Jurkat, Clone E6-1 (cell line): ENCODE data around the gene AGR2.
"Not testable (repeated sequence)": the region's sequence is repeated elsewhere in the genome, so short reads cannot be mapped to it uniquely, and the experiment has no call there.

Source experiments
- DNase-seq: peaks from one replicate; pipeline ENCODE4 v3.0.0-alpha.2; 2011; ENCODE audit warnings: low read depth, low spot score
- H3K4me3 ChIP-seq: 2 replicates; pipeline ENCODE4 v1.5.1; 2011; ENCODE audit warnings: mild to moderate bottlenecking, low read length, control low read depth, moderate library complexity

AGR2 gene

GRCh38 chr7:16780596-16780995 is 24.2 kb downstream of the AGR2 start:
- no peak for DNase-seq
- H3K4me3 ChIP-seq: no peak overlapping the region

- H3K4me3 ChIP-seq: no peak overlapping the region
- DNase-seq: no peak
Measured at GRCh38 chr7:16779051-16779450, 25.7 kb downstream of the AGR2 start.

- no peak overlapping the region for H3K4me3 ChIP-seq
- no peak for DNase-seq
Measured at GRCh38 chr7:16778476-16778875, 26.3 kb downstream of the AGR2 start.

DNA sequence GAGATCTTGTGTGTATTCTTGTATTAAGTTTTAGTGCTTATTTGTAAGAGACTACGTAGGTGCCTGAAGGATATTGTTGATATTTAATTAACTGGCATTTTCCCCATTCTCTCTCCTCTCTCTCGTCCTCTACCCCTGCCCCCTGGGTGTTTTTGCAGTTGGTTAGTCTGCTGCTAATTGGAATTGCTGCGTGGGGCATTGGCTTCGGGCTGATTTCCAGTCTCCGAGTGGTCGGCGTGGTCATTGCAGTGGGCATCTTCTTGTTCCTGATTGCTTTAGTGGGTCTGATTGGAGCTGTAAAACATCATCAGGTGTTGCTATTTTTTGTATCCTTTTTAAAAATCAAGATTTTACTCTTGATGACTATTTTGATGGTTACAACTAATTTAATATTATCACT is 28.7 kb downstream of the AGR2 start:
- DNase-seq: no peak
- no peak overlapping the region for H3K4me3 ChIP-seq

DNA sequence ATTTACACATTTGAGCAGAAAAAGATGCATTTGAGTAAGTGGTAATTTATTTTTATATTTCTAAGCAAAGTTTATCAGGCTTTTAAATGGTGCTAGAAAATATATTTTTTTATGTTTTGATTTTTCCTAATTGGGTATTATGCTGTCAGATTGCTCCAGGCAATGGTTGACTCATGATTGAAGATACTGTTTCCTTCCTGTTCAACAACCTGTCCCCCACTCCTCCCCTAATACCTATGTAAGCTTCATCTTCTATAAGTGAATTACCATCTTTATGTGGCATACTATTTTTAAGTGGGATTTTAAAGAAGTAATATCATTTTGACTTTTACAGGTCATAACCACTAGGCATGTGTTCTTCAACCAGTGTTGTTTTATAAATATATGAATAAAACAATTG is 29.8 kb downstream of the AGR2 start:
- H3K4me3 ChIP-seq: no peak overlapping the region
- DNase-seq: no peak

- no peak for DNase-seq
- H3K4me3 ChIP-seq: no peak overlapping the region
Measured at GRCh38 chr7:16774294-16774693, 30.5 kb downstream of the AGR2 start.

GRCh38 chr7:16773884-16774283 is 30.9 kb downstream of the AGR2 start:
- no peak overlapping the region for H3K4me3 ChIP-seq
- DNase-seq: no peak

GRCh38 chr7:16773326-16773725 is 31.5 kb downstream of the AGR2 start:
- H3K4me3 ChIP-seq: no peak overlapping the region
- DNase-seq: no peak

DNA sequence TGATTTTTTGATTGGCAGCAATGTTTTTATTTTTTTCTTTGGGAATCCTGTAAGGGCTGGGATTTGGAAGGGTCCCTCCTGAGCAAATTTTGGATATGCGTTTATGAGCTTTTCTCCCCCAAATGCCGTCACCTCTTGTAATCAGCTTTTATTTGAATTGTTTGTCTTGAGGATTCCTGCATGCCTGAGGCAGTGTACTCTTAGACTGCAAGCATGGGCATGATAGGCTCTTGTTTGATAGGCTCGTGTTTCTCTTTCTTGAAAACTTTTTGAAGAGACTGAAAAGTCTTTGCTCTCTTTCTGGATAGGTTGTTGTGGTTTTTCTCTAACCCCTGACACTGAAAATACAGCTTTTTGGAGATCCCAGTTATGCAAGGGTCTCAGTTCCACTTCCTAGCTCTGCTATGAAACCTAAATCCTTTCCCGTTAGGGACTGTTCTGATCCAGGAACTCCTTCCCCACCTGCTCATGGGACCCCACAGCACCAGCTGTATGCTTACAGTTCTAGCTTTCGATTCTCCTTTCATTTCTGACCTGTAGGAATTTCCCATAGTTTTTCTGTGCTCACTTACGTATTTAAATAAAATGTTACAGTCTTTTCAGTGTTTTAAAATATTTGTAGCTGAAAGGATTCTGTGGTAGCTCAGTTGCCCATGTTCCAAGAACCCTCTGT is 34.0 kb downstream of the AGR2 start:
- no peak for DNase-seq
- H3K4me3 ChIP-seq: no peak overlapping the region

GRCh38 chr7:16769994-16770393 is 34.8 kb downstream of the AGR2 start:
- H3K4me3 ChIP-seq, DNase-seq: not testable (repeated sequence)

GRCh38 chr7:16765436-16765859 is 39.4 kb downstream of the AGR2 start:
- DNase-seq: no peak
- H3K4me3 ChIP-seq: no peak overlapping the region

GRCh38 chr7:16764942-16765341 is 39.9 kb downstream of the AGR2 start:
- H3K4me3 ChIP-seq: no peak overlapping the region
- no peak for DNase-seq

- no peak overlapping the region for H3K4me3 ChIP-seq
- no peak for DNase-seq
Measured at GRCh38 chr7:16762177-16762576, 42.6 kb downstream of the AGR2 start.

GRCh38 chr7:16759840-16760239 is 45.0 kb downstream of the AGR2 start:
- H3K4me3 ChIP-seq: no peak overlapping the region
- no peak for DNase-seq

GRCh38 chr7:16758631-16759611 is 45.9 kb downstream of the AGR2 start:
- H3K4me3 ChIP-seq: no peak overlapping the region
- no peak for DNase-seq

DNA sequence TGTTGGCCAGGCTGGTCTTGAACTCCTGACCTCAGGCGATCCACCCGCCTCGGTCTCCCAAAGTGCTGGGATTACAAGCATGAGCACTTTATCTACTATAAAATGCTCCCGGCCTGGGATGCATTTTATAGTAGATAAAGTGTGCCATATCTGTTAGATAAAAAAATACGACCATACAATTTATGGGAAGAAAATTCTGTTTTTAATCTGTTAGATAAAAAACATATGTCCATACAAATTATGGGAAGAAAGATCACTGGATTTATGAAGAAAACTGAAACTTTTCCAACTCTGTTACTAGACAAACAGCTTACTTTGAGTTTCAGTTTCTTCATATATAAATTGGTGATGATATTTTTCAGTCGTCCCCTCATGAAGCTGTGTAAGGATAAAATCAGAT is 46.8 kb downstream of the AGR2 start:
- H3K4me3 ChIP-seq: no peak overlapping the region
- no peak for DNase-seq

DNA sequence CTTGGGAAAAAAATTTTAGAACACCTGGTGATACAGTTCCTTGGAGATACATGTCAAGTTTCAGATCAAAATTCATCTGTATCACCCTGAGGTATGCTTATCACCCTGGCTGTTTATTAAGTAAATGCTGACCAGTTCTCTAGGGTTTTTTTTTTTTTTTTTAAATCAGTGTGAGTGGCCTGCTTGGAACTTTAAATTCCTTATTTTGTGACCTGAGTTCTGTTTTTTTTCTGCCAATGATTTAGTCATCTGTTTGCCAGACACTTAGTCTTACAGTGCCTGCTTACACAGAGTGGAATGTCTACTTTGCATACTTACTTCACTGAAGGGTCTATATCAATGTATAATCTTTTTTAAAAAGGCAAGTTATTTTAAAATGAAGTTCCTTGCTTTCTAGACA is 49.4 kb downstream of the AGR2 start:
- no peak overlapping the region for H3K4me3 ChIP-seq
- no peak for DNase-seq

- DNase-seq: no peak
- H3K4me3 ChIP-seq: no peak overlapping the region
Measured at GRCh38 chr7:16754856-16755317, 49.9 kb downstream of the AGR2 start.

DNA sequence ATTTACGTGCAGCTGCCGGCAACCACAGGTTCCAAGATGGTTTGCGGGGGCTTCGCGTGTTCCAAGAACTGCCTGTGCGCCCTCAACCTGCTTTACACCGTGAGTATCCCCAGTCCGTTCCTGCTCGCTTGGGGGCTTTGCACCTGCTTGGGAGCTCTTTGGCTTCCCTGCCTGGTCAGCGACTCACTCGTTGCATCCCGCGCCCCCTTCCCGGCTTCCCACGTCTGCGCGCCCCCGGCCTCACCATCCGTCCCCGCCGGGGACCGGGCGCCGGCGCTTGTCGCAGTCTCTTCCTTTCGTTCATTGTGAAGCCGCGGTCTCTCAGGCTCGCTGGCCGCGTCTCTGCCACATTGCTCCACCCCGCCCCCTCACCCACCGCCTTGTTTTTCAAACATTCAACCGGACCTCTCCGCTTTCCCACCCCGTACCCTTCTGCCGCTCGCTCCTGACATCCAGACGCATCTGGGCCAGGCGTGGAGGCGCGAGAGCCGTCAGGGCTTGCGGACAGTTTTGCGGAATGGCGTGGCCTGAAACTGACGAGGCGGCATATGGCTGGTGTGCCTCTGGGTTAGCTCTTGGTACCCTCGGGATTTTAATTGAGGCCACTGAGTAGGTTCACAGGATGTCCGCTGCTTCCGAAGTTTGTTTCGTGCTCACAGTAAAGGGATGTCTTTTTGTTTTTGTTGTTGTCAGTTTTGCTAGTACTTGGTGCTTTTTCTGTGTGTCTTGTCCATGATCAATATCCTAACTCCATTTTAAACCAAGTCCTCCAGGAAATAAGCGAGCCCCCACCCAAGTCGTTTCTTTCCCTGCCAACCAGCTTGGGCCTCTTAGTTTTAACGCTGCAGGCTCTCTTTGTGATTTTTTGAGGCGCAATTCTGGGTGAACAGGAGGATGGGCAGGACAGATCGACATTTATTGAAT is 50.6 kb downstream of the AGR2 start:
- peak overlapping the region; percentile 69 for H3K4me3 ChIP-seq
- peak; percentile 10 for DNase-seq
